SK-N-SH (cell line): ENCODE results near the gene CC2D2B. TPM values are rescaled to one million over a fixed set of nuclear protein-coding genes. Genes with fewer than 3 reads are reported as not detected.

Experiments used
- CTCF ChIA-PET: fragments of 300-600, 350-600 bp; formaldehyde crosslinking; extraction: SDS; loops from one replicate; lab custom pipeline; 2021; lab: Yijun Ruan, JAX
- POLR2A ChIA-PET: fragments of 350-600 bp; sonication (Branson Sonifier 250); formaldehyde crosslinking; extraction: SDS; loops from one replicate; lab custom pipeline; 2020; ENCODE audit warnings: antibody characterized with exemption, inconsistent platforms; lab: Yijun Ruan, JAX
- DNase-seq: peaks from one replicate; pipeline ENCODE4 v3.0.0; 2012
- H2AFZ ChIP-seq: fragments of 200-600 bp; sonication (generic); 2 replicates; pipeline ENCODE4 v1.8.1; 2016; ENCODE audit warnings: antibody characterized with exemption, mild to moderate bottlenecking, low read depth
- H3F3A ChIP-seq: fragments of 200-600 bp; sonication (generic); replicated peaks from 2 replicates; pipeline ENCODE3; 2016; ENCODE audit warnings: antibody characterized with exemption, mild to moderate bottlenecking; ENCODE audit not compliant: insufficient read depth
- H3K27ac ChIP-seq, 2 experiments: fragments of 200-500 bp in 1 of 2; fragments of 200-600 bp in 1 of 2; sonication (Bioruptor generic) in 1 of 2; sonication (generic), shearing (Covaris generic) in 1 of 2; 2 replicates each; pipeline versions ENCODE4 v1.5.1 to v1.6.1; 2014 to 2016; ENCODE audit warnings: low read depth in 2 of 2, inconsistent platforms in 1 of 2, low read length in 1 of 2, mild to moderate bottlenecking in 1 of 2, mixed read lengths in 1 of 2
- H3K27me3 ChIP-seq: fragments of 200-600 bp; sonication (generic), shearing (Covaris generic); 2 replicates; pipeline ENCODE4 v1.6.1; 2016; ENCODE audit warnings: mixed run types; ENCODE audit not compliant: insufficient read depth
- H3K36me3 ChIP-seq, 2 experiments: fragments of 200-500 bp in 1 of 2; fragments of 200-600 bp in 1 of 2; sonication (Bioruptor generic) in 1 of 2; sonication (generic) in 1 of 2; replicated peaks in 1 of 2; 2 replicates each; pipeline versions ENCODE3 to v1.5.1; 2014 to 2016; ENCODE audit warnings: low read length in 1 of 2, mild to moderate bottlenecking in 1 of 2; ENCODE audit not compliant: insufficient read depth in 2 of 2, control insufficient read depth in 1 of 2
- H3K4me1 ChIP-seq, 2 experiments: fragments of 200-500 bp in 1 of 2; fragments of 200-600 bp in 1 of 2; sonication (Bioruptor generic) in 1 of 2; sonication (generic), shearing (Covaris generic) in 1 of 2; 2 replicates each; pipeline versions ENCODE4 v1.5.1 to v1.6.1; 2014 to 2016; ENCODE audit warnings: low read depth in 1 of 2, low read length in 1 of 2, mixed run types in 1 of 2; ENCODE audit not compliant: insufficient read depth in 2 of 2, control insufficient read depth in 1 of 2
- H3K4me2 ChIP-seq: fragments of 200-600 bp; sonication (generic), shearing (Covaris generic); 2 replicates; pipeline ENCODE4 v1.6.1; 2017; ENCODE audit warnings: mixed run types
- H3K4me3 ChIP-seq, 2 experiments: fragments of 200-500 bp in 1 of 2; fragments of 200-600 bp in 1 of 2; sonication (Bioruptor generic) in 1 of 2; sonication (generic), shearing (Covaris generic) in 1 of 2; 2 replicates each; pipeline versions ENCODE4 v1.5.1 to v1.8.1; 2014 to 2016; ENCODE audit warnings: low read depth in 2 of 2, inconsistent platforms in 1 of 2, low read length in 1 of 2, mild to moderate bottlenecking in 1 of 2, mixed read lengths in 1 of 2, moderate library complexity in 1 of 2
- H3K79me2 ChIP-seq: fragments of 200-600 bp; sonication (generic); 2 replicates; pipeline ENCODE4 v1.8.1; 2017; ENCODE audit warnings: mild to moderate bottlenecking; ENCODE audit not compliant: insufficient read depth
- H3K9ac ChIP-seq: fragments of 200-600 bp; sonication (generic); 2 replicates; pipeline ENCODE4 v1.6.1; 2017; ENCODE audit warnings: mixed run types
- H3K9me2 ChIP-seq: fragments of 200-600 bp; sonication (generic); 2 replicates; pipeline ENCODE4 v1.6.1; 2017; ENCODE audit warnings: mixed run types
- H3K9me3 ChIP-seq: fragments of 200-600 bp; sonication (generic); 2 replicates; pipeline ENCODE4 v1.6.1; 2017; ENCODE audit warnings: mixed run types, mild to moderate bottlenecking, moderate library complexity
- H4K20me1 ChIP-seq: fragments of 200-600 bp; sonication (generic); 2 replicates; pipeline ENCODE4 v1.6.1; 2017; ENCODE audit warnings: mild to moderate bottlenecking, mixed run types; ENCODE audit not compliant: insufficient read depth
- CHD2 ChIP-seq: fragments of 150-350 bp; IDR thresholded peaks from 2 replicates; pipeline ENCODE4 v1.6.1; 2018; ENCODE audit warnings: low read length; ENCODE audit not compliant: partially characterized antibody
- CTCF ChIP-seq: fragments of 200-600 bp; sonication (generic); IDR thresholded peaks from 2 replicates; pipeline ENCODE4 v1.6.1; 2017; ENCODE audit warnings: antibody characterized with exemption, mild to moderate bottlenecking, moderate library complexity
- FOXJ3 ChIP-seq: sonication (generic); formaldehyde crosslinking; IDR thresholded peaks from 2 replicates; pipeline ENCODE4 v1.5.1; 2020; ENCODE audit warnings: mild to moderate bottlenecking, missing genetic modification reagents
- GABPA ChIP-seq: IDR thresholded peaks from 2 replicates; pipeline ENCODE4 v1.4.0; 2012; ENCODE audit warnings: low read depth, mild to moderate bottlenecking
- GATA2 ChIP-seq: sonication (generic); formaldehyde crosslinking; IDR thresholded peaks from 2 replicates; pipeline ENCODE4 v1.5.0; 2020; ENCODE audit warnings: mild to moderate bottlenecking, missing genetic modification reagents
- JUND ChIP-seq: IDR thresholded peaks from 2 replicates; pipeline ENCODE4 v1.4.0; 2012
- MAX ChIP-seq: IDR thresholded peaks from 2 replicates; pipeline ENCODE4 v1.4.0; 2012; ENCODE audit warnings: low read depth
- MXI1 ChIP-seq: IDR thresholded peaks from 2 replicates; pipeline ENCODE4 v1.6.1; 2012; ENCODE audit warnings: mild to moderate bottlenecking, low read depth, low read length, improper control_type of control experiment
- NRF1 ChIP-seq: IDR thresholded peaks from 2 replicates; pipeline ENCODE4 v1.6.1; 2012; ENCODE audit warnings: low read depth, mild to moderate bottlenecking, low read length
- REST ChIP-seq: IDR thresholded peaks from 2 replicates; pipeline ENCODE4 v1.6.1; 2012; ENCODE audit warnings: mild to moderate bottlenecking, low read depth, low read length, moderate library complexity
- RFX5 ChIP-seq: IDR thresholded peaks from 2 replicates; pipeline ENCODE4 v1.6.1; 2012; ENCODE audit warnings: mild to moderate bottlenecking, improper control_type of control experiment, low read length
- RXRA ChIP-seq: IDR thresholded peaks from 2 replicates; pipeline ENCODE4 v1.4.0; 2012; ENCODE audit warnings: low read depth, mild to moderate bottlenecking, borderline replicate concordance
- USF1 ChIP-seq: IDR thresholded peaks from 2 replicates; pipeline ENCODE4 v1.4.0; 2012; ENCODE audit warnings: low read depth, borderline replicate concordance
- USF2 ChIP-seq: fragments of 150-350 bp; IDR thresholded peaks from 2 replicates; pipeline ENCODE4 v1.6.1; 2017; ENCODE audit warnings: antibody characterized with exemption, low read length, low read depth, borderline replicate concordance
- WGBS: methylation state at CpG from one replicate; pipeline ENCODE4 v1.1.6; 2017; ENCODE audit warnings: low lambda C conversion rate; 5-methylcytosine and 5-hydroxymethylcytosine counted together
- polyA plus RNA-seq, 3 experiments: library from polyadenylated mRNA; depleted of rRNA; stranded (reverse); fragments of >200 nt; gene quantifications; 2 replicates each; pipeline ENCODE4 v1.2.3, GENCODE V29; 2012

The CC2D2B gene
- polyA plus RNA-seq, 1 of the 3 experiments (the other 2 are of a cell fraction): not detected

GRCh38 chr10:95880704-95881103 is 27.1 kb upstream of the CC2D2B start:
- Histone ChIP-seq H3K27me3 (no peaks in the 10 kb centered on the region), H3F3A (peaks cover 2% of the 10 kb centered on the region), H3K27ac (no peak overlapping the region), H3K9me3 (no peaks in the 10 kb centered on the region), H3K36me3 (peaks cover 1 to 5% of the 10 kb centered on the region in 2 experiments), H3K4me3 (no peak overlapping the region), H3K79me2 (no peaks in the 10 kb centered on the region), H3K9me2 (0 out of 2 replicates have a peak, but pooled peaks cover 3% of the 10 kb centered on the region), H3K9ac (no peak overlapping the region), H4K20me1 (no peaks in the 10 kb centered on the region), H3K4me1 (no peaks in the 10 kb centered on the region; a peak in 1 of 4 replicates), H2AFZ (no peak overlapping the region), H3K4me2 (no peak overlapping the region)
- TF ChIP-seq USF1: no peak
- TF ChIP-seq RXRA: no peak
- TF ChIP-seq FOXJ3 (CRISPR knock-in tag): no peak
- TF ChIP-seq GABPA: no peak
- no peak for TF ChIP-seq RFX5
- TF ChIP-seq CTCF: no peak
- no peak for TF ChIP-seq CHD2
- TF ChIP-seq NRF1: no peak
- no peak for TF ChIP-seq REST
- no peak for TF ChIP-seq MXI1
- no peak for TF ChIP-seq USF2
- TF ChIP-seq GATA2 (CRISPR knock-in tag): no peak
- TF ChIP-seq MAX: no peak
- no peak for TF ChIP-seq JUND
- DNase-seq: no peak
- ChIA-PET POLR2A (no interaction called here), CTCF (interaction anchor here (1.5 kb wide), 1 partner anchor 11 kb away, joined by 3 read pairs; no protein-coding TSS in a partner anchor)
- 86% methylated on average over 2 of the region's 2 CpGs for WGBS
